ENCODE measurements around the gene PATL1. TPM values are rescaled to one million over a fixed set of nuclear protein-coding genes. Genes with fewer than 3 reads are reported as not detected.

PATL1 gene
- polyA plus RNA-seq, 1 of the 3 experiments (the other 2 are of a cell fraction) = 20.5 TPM

GRCh38 chr11:59630493-59630892 is 38.3 kb downstream of the PATL1 start:
- Histone ChIP-seq H3F3A (replicated peaks; ENCODE audit: insufficient read depth) (peaks cover 3% of the 10 kb centered on the region), H3K27ac (ENCODE audit: low read depth in 2 of 2, low read length in 1 of 2) (no peak overlapping the region), H3K4me3 (ENCODE audit: low read depth in 2 of 2, low read length in 1 of 2) (no peak overlapping the region), H3K4me1 (ENCODE audit: control insufficient read depth in 1 of 2, insufficient read depth in 2 of 2, low read depth in 1 of 2, low read length in 1 of 2) (no peaks in the 10 kb centered on the region), H3K79me2 (ENCODE audit: insufficient read depth) (no peaks in the 10 kb centered on the region), H3K27me3 (ENCODE audit: insufficient read depth) (no peaks in the 10 kb centered on the region), H3K9me3 (no peaks in the 10 kb centered on the region), H4K20me1 (ENCODE audit: insufficient read depth) (no peaks in the 10 kb centered on the region), H3K9ac (no peak overlapping the region), H2AFZ (ENCODE audit: low read depth) (no peak overlapping the region), H3K9me2 (no peaks in the 10 kb centered on the region), H3K4me2 (no peak overlapping the region), H3K36me3 (replicated peaks in 1 of 2; ENCODE audit: control insufficient read depth in 1 of 2, insufficient read depth in 2 of 2, low read length in 1 of 2) (peaks cover under 1 to 8% of the 10 kb centered on the region in 2 experiments)
- TF ChIP-seq FOXJ3 (CRISPR knock-in tag; IDR thresholded peaks at IDR 0.05) (no peak), TEAD4 (IDR thresholded peaks at IDR 0.05; ENCODE audit: borderline replicate concordance, insufficient read depth) (no peak), TCF12 (IDR thresholded peaks at IDR 0.05) (no peak), GABPA (IDR thresholded peaks at IDR 0.05; ENCODE audit: low read depth) (no peak), POLR2AphosphoS5 (IDR thresholded peaks at IDR 0.05; ENCODE audit: low read depth, low read length) (no peak), MXI1 (IDR thresholded peaks at IDR 0.05; ENCODE audit: low read depth, low read length) (no peak), SIN3A (IDR thresholded peaks at IDR 0.05; ENCODE audit: borderline replicate concordance, low read depth, low read length) (no peak), NRF1 (IDR thresholded peaks at IDR 0.05; ENCODE audit: low read depth, low read length) (no peak), USF2 (IDR thresholded peaks at IDR 0.05; ENCODE audit: borderline replicate concordance, low read depth, low read length) (no peak), NFIC (IDR thresholded peaks at IDR 0.05; ENCODE audit: borderline replicate concordance) (no peak), SMC3 (IDR thresholded peaks at IDR 0.05; ENCODE audit: low read depth, low read length) (no peak), RAD21 (IDR thresholded peaks at IDR 0.05; ENCODE audit: low read length) (no peak), MAX (IDR thresholded peaks at IDR 0.05; ENCODE audit: low read depth) (no peak)
- ChIA-PET CTCF (no interaction called here), POLR2A (no interaction called here)
- DNase-seq = no peak
- WGBS (ENCODE audit: low lambda C conversion rate) = 78% methylated on average over 2 of the region's 2 CpGs

- H3K27ac ChIP-seq (ENCODE audit: low read depth in 2 of 2, low read length in 1 of 2) = no peak overlapping the region
- H4K20me1 ChIP-seq (ENCODE audit: insufficient read depth) = no peaks in the 10 kb centered on the region
- H3K4me2 ChIP-seq = no peak overlapping the region
- no peaks in the 10 kb centered on the region for H3K27me3 ChIP-seq (ENCODE audit: insufficient read depth)
- no peaks in the 10 kb centered on the region for H3K9me3 ChIP-seq
- TF ChIP-seq EZH2phosphoT487 (IDR thresholded peaks at IDR 0.05; ENCODE audit: borderline replicate concordance, low read depth) (no peak), JUND (IDR thresholded peaks at IDR 0.05) (no peak), FOXJ3 (CRISPR knock-in tag; IDR thresholded peaks at IDR 0.05) (no peak), GABPA (IDR thresholded peaks at IDR 0.05; ENCODE audit: low read depth) (no peak), PBX3 (IDR thresholded peaks at IDR 0.05) (no peak), CHD2 (IDR thresholded peaks at IDR 0.05; ENCODE audit: low read length, partially characterized antibody) (no peak)
- H3K9ac ChIP-seq = no peak overlapping the region
- DNase-seq = no peak
- H2AFZ ChIP-seq (ENCODE audit: low read depth) = no peak overlapping the region
- H3K79me2 ChIP-seq (ENCODE audit: insufficient read depth) = no peaks in the 10 kb centered on the region
- H3K36me3 ChIP-seq (replicated peaks in 1 of 2; ENCODE audit: control insufficient read depth in 1 of 2, insufficient read depth in 2 of 2, low read length in 1 of 2) = peaks cover 0 to 8% of the 10 kb centered on the region in 2 experiments
- no peak overlapping the region for H3K4me3 ChIP-seq (ENCODE audit: low read depth in 2 of 2, low read length in 1 of 2)
- ChIA-PET POLR2A (no interaction called here), CTCF (interaction anchor here (0.6 kb wide), 1 partner anchor 43 kb away, joined by 3 read pairs; no protein-coding TSS in a partner anchor)
- no peaks in the 10 kb centered on the region for H3K9me2 ChIP-seq
- H3F3A ChIP-seq (replicated peaks; ENCODE audit: insufficient read depth) = peaks cover 3% of the 10 kb centered on the region
- no peaks in the 10 kb centered on the region for H3K4me1 ChIP-seq (ENCODE audit: control insufficient read depth in 1 of 2, insufficient read depth in 2 of 2, low read depth in 1 of 2, low read length in 1 of 2)
These were observed 38.8 kb downstream of the PATL1 start for GRCh38 chr11:59629996-59630395.

Data from SK-N-SH (cell line).